ENCODE data around the gene AKAP6.

DNA sequence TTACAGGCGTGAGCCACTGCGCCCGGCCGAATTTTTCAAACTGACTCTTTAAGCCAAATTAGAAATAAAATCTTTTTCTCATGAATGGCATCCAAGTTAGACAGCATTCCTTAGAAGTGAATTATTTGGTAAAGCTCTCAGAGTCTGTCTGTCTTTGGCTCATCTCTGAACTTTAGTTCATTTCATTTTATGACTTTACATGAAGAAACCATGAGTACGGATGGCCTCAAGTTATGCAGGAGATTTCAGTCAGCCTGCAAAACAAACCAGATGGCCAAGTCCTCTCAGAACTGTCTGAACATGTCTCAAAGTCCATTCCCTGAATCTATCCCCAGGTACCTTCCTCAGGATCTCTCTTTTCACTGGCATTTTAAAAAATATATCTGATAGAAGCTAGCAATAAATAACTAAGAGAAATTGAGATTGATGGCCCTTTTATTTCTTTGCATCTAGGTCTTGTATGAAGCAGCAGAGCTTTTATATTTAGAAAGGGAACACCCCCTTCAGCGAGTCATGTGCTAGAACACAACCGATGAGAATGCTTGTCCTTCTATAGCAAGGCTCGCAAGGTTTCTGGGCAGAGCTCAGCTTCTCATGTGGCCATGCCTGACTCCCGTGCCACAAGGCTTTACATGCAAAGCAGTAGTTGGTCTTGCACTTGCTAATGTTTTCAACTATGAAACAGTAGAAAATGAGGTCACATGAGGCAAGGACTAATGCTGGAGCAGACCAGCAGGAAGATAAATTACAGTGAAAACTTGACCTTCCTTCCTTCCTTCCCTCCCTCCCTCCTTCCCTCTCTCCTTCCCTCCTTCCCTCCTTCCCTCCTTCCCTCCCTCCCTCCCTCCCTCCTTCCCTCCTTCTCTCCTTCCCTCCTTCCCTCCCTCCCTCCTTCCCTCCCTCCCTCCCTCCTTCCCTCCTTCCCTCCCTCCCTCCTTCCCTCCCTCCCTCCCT lies 125.0 kb downstream of the AKAP6 start:
- TF ChIP-seq CTCF (conservative IDR thresholded peaks at IDR 0.05) (no peak), ZFX (IDR thresholded peaks at IDR 0.05) (no peak)
